GM21529 (cell line): Measurements from ENCODE around the gene CISD1.
A peak's percentile ranks its signal among the peaks of the same experiment; 100 is the strongest.
"Not testable (repeated sequence)": the region's sequence is repeated elsewhere in the genome, so short reads cannot be mapped to it uniquely, and the experiment has no call there.

ENCODE experiments used
- ATAC-seq: cut with Tn5 transposase; IDR thresholded peaks from one replicate; pipeline ENCODE4 v1.9.1; 2021; ENCODE audit not compliant: unreplicated experiment

CISD1 gene

DNA sequence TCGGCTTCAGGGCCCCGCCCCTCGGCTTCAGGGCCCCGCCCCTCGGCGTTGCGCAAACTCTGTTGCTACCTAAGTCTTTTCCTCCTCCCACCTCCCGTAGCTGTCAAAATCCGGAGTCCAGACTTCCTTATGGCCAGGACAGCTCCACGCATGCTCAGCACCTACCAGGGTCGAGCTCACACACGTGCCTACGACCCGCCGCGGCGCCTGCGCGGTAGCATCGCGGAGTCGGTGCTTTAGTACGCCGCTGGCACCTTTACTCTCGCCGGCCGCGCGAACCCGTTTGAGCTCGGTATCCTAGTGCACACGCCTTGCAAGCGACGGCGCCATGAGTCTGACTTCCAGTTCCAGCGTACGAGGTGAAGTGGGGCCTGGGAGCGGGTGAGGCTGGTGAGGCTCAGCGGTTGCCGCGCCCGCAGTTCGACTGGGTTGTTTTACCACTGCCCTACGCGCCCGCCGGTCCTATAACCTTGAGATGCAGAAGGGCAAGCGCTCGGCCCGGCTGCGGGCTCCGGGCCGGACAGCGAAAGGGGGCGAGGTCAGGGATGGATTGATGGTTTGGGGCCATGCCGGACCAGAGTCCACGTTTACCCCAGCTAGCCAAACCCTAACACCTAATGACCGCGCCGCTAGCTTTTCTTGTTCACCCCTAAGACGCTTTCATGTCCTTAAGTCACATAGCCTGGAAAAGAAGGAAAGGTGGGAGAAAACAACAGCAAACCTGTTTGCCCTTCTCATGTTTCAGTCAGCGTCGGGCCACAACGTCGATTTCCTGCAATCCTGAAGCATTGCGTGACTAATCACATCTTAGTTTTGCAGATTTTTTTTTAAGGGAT is at the start of gene CISD1:
Gene CISD1 (plus strand): TSS at position 217 of the 836 bp plus-strand sequence. CDS start 112 bp downstream, at position 329.
- ATAC-seq, result peak; percentile 65

GRCh38 chr10:58219875-58220274 is 49.1 kb upstream of the CISD1 start:
- ATAC-seq, result no peak

- no peak for ATAC-seq
Observed at GRCh38 chr10:58220769-58221451, 48.1 kb upstream of the CISD1 start.

DNA sequence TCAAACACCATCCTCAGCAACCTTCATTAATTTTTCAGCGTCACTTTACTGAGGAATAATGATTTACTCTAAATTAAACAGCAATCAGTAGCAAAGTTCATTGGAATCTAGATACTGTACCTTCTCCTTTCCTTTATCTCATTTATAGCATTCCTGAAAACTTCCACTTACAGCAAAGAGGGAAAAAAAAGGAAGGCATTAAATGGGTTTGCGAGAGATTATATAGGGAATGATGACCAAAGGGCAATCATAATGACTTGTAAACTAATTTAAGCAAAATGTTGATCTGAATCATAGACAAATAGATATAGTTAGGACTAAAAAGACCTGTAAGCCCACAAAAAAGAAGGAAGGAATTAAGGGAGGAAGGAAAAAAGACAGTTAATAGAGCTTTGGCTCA is 43.3 kb upstream of the CISD1 start:
- no peak for ATAC-seq

- not testable (repeated sequence) for ATAC-seq
Observed at GRCh38 chr10:58229856-58230255, 39.1 kb upstream of the CISD1 start.

DNA sequence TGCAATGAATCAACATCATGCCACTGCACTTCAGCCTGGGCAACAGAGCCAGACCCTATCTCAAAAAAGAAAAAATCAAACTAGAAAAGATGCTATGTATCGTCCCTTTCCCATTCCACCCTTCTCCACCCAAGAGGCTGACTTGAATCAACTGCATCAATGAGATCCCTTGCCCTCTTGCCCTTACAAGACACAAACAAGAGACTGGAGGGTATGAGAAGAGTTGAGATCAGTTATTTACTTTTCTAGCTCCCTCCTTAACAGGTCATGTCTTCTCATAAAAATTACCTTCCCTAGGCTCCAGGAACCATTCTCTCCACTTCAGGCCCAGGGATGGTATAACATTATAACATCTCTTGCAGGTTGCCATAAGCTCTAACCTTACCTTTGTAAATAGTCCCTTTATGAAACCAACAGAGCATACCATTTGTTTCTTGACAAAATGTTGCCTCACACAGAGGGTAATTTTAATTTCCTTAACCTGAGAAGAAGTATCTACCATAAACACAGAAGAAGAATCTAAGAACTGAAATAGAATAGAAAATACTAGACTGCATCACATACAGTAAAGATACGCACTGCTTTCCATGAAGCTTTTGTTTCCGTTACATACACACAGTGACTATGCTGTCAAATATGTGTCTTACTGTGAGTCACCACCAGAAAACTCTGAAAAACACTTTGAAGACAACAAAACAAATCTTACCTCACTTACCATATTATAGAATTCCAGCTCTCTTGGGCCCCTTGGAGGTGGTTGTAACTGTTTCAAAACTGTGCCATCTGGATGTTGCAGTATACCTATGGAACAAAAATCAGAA is 31.7 kb upstream of the CISD1 start:
- ATAC-seq, result no peak

GRCh38 chr10:58239561-58240169 is 29.3 kb upstream of the CISD1 start:
- ATAC-seq, result no peak

- ATAC-seq, result no peak
Observed at GRCh38 chr10:58240531-58240930, 28.4 kb upstream of the CISD1 start.

DNA sequence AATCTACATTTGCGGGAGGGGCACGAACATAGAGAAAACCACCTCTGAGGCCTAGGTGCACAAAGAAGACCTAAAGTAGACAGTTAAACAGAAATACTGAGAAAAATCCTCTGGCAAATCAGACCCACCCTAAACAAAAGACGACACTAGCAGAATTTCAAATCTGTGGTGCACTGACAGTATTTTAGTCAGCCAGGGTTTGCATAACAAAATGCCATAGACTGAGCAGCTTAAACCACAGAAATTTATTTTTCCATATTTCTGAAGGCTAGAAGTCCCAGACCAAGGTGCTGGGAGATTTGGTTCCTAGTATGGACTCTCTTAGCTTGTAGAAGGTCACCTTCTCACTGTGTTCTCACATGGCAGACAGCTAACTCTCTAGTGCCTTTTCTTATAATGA is 27.6 kb upstream of the CISD1 start:
- no peak for ATAC-seq

DNA sequence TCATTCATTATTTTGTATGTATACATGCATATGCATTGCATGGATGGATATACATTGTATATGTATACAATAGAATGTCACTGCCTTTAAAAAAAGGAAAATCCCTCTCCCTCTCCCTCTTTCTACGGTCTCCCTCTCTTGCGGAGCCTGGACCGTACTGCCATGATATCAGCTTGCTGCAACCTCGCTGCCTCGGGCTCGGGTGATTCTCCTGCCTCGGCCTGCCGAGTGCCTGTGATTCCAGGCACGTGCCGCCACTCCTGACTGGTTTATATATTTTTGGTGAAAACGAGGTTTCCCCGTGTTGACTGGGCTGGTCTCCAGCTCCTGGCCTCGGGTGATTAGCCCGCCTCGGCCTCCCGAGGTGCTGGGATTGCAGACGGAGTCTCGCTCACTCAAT is 25.7 kb upstream of the CISD1 start:
- ATAC-seq, result no peak

DNA sequence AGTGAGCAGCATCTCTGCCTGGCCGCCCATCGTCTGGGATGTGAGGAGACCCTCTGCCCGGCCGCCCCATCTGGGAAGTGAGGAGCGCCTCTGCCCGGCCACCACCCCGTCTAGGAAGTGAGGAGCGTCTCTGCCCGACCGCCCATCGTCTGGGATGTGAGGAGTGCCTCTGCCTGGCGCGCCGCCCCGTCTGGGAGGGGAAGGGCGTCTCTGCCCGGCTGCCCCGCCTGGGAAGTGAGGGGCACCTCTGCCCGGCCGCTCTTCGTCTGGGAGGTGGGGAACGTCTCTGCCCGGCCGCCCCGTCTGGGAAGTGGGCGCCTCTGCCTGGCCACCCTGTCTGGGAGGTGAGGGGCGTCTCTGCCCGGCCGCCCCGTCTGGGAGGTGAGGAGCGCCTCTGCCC is 25.2 kb upstream of the CISD1 start:
- ATAC-seq, result not testable (repeated sequence)

GRCh38 chr10:58244242-58244641 is 24.7 kb upstream of the CISD1 start:
- ATAC-seq, result not testable (repeated sequence)

- not testable (repeated sequence) for ATAC-seq
Observed at GRCh38 chr10:58244666-58245065, 24.3 kb upstream of the CISD1 start.

DNA sequence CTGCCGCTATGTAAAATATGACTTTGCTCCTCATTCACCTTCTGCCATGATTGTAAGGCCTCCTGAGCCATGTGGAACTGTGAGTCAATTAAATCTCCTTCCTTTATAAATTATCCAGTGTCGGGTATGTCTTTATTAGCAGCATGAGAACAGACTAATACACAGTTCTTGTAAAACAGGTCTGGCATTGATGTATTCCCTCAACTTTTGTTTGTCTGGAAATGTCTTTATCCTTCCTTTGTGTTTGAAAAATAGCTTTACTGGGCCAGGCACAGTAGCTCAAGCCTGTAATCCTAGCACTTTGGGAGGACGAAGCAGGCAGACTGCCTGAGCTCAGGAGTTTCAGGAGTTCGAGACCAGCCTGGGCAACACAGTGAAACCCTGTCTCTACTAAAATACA is 15.8 kb upstream of the CISD1 start:
- ATAC-seq, result no peak

DNA sequence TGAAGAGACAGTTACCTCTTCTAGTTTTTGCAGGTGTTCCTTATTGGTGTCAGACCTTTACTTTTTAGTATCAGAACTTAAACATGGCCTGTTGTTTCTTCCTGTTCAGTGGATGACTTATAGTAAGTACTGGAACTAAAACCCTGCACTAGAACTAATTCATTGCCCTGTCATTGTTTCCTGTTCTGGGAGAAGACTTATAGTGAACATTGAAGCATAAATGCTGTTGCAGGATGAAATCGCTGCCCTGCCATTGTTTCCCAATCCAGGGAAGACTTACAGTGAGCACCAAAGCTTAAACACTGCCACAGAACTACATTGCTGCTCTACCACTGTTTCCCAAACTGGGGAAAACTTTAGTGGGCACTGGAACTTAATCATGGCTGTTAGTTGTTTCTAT is 14.3 kb upstream of the CISD1 start:
- no peak for ATAC-seq

DNA sequence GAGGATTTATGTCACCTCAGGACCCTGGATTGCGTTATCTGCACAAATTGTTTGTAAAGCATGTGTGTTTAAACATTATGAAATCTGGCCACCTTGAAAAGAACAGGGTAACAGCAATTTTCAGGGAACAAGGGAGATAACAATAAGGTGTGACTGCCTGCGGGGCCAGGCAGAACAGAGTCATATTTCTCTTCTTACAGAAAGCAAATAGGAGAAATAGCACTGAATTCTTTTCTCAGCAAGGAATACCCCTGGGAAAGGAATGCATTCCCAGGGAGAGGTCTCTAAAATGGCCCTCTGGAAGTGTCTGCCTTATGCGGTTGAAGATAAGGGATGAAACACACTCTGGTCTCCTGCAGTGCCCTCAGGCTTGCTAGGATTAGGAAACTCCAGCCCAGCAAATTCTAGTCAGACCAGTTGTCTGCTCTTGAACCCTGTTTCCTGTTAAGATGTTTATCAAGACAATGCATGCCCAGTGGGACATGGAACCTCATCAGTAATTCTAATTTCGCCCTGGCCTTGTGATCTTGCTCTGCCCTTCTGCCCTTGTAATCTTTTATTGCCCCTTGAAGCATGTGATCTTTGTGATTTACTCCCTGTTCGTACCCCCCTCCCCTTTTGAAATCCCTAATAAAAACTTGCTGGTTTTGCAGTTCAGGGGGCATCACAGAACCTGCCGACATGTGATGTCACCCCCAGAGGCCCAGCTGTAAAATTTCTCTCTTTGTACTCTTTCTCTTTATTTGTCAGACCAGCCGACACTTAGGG is 12.8 kb upstream of the CISD1 start:
- ATAC-seq, result not testable (repeated sequence)

DNA sequence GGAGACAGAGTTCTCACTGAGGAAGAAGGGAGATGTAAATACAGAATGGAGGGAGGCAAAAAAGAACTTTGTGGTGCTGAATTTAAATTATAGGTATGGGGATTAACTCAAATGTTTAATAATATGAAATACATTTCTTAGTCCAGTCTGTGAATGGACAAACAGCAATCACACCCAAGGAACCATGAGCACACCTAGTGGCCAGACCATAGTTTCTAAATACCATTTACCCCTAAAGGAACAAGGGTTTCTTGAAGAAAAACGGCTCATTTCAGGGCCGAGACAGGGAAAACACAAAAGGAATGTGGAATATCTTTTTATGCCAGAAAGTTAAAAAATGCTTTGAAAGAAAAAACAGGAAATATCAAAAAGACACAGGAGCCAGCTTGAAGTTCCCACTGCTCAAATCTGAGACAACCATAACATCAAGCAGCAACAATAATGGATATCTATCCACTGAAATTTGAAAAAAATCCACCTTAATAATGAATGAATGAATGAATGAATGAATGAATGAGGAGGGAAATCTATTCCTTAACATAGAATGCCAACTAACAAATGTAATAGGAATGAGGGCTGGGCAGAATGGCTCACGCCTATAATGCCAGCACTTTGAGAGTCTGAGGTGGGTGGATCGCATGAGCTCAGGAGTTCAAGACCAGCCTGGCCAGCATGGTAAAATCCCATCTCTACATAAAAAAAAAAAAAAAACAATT is 9.8 kb upstream of the CISD1 start:
- no peak for ATAC-seq

GRCh38 chr10:58260334-58260733 is 8.6 kb upstream of the CISD1 start:
- ATAC-seq, result no peak

GRCh38 chr10:58262766-58263165 is 6.2 kb upstream of the CISD1 start:
- no peak for ATAC-seq

DNA sequence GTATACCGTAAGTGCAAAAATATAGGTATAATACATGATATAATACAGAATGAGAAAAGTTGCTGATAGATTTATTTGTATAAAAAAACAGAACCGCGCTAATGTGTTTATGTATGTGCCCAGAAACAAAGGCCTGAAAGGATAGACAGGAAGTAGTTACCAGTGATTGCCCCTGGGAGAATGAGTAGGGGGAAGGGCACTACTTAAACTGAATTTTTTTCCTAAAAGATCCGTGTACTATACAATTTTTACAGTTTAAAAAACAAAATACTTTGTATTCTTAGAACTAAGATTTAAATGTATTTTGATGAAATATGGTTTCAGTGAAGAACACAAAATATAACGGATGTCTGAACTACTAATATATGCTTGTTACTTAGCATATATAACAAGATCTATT is 4.2 kb upstream of the CISD1 start:
- no peak for ATAC-seq
